Mesenchymal stem cell (in vitro differentiated cells and primary cell): ENCODE measurements around the gene SPATA25.
A peak's percentile ranks its signal among the peaks of the same experiment; 100 is the strongest.
"Not testable (repeated sequence)": the region's sequence is repeated elsewhere in the genome, so short reads cannot be mapped to it uniquely, and the experiment has no call there.

Source experiments
- DNase-seq: peaks from one replicate; pipeline ENCODE4 v3.0.0-alpha.2; 2013
- H2AFZ ChIP-seq: one replicate; pipeline ENCODE4 v1.6.1; 2013; ENCODE audit warnings: low read depth, mild to moderate bottlenecking, control low read depth, inconsistent platforms, low read length, moderate library complexity
- H2AK5ac ChIP-seq: 2 replicates; pipeline ENCODE4 v1.6.1; 2013; ENCODE audit warnings: low read length, moderate library complexity, mild to moderate bottlenecking, inconsistent platforms; ENCODE audit not compliant: severe bottlenecking
- H2BK120ac ChIP-seq: one replicate; pipeline ENCODE4 v1.6.1; 2013; ENCODE audit warnings: low read depth, mild to moderate bottlenecking, inconsistent platforms, low read length, moderate library complexity
- H2BK12ac ChIP-seq, 2 experiments: one replicate each; pipeline ENCODE4 v1.6.1; 2013; ENCODE audit warnings: inconsistent platforms in 2 of 2, low read length in 2 of 2, mild to moderate bottlenecking in 2 of 2, moderate library complexity in 2 of 2, control low read depth in 1 of 2
- H2BK15ac ChIP-seq: one replicate; pipeline ENCODE4 v1.6.1; 2013; ENCODE audit warnings: mild to moderate bottlenecking, low read depth, inconsistent platforms; ENCODE audit not compliant: poor library complexity, severe bottlenecking
- H2BK5ac ChIP-seq: 2 replicates; pipeline ENCODE4 v1.6.1; 2013; ENCODE audit warnings: low read depth, mild to moderate bottlenecking, low read length, control low read depth, inconsistent platforms; ENCODE audit not compliant: poor library complexity, severe bottlenecking
- H3K14ac ChIP-seq, 2 experiments: one replicate each; pipeline ENCODE4 v1.6.1; 2013; ENCODE audit warnings: inconsistent platforms in 2 of 2, low read length in 2 of 2, control low read depth in 1 of 2, mild to moderate bottlenecking in 1 of 2, moderate library complexity in 1 of 2
- H3K18ac ChIP-seq, 2 experiments: one replicate each; pipeline ENCODE4 v1.6.1; 2013; ENCODE audit warnings: inconsistent platforms in 2 of 2, low read length in 2 of 2, control low read depth in 1 of 2, low read depth in 1 of 2, mild to moderate bottlenecking in 1 of 2
- H3K23ac ChIP-seq, 2 experiments: one replicate each; pipeline ENCODE4 v1.6.1; 2013; ENCODE audit warnings: inconsistent platforms in 2 of 2, low read length in 2 of 2, mild to moderate bottlenecking in 2 of 2, moderate library complexity in 2 of 2, control low read depth in 1 of 2
- H3K27ac ChIP-seq: 2 replicates; pipeline ENCODE4 v1.5.1; 2013; ENCODE audit warnings: mild to moderate bottlenecking, moderate library complexity, low read length, control low read depth, inconsistent platforms; ENCODE audit not compliant: poor library complexity, severe bottlenecking
- H3K27me3 ChIP-seq, 2 experiments: 2 replicates each; pipeline versions ENCODE4 v1.6.1 to v1.7.0; 2013; ENCODE audit warnings: low read length in 2 of 2, mild to moderate bottlenecking in 2 of 2, moderate library complexity in 2 of 2, control low read depth in 1 of 2, inconsistent platforms in 1 of 2; ENCODE audit not compliant: control insufficient read depth in 1 of 2, insufficient read depth in 1 of 2
- H3K36me3 ChIP-seq, 2 experiments: 2 replicates each; pipeline versions ENCODE4 v1.6.1 to v1.7.0; 2013; ENCODE audit warnings: low read length in 2 of 2, control low read depth in 1 of 2, inconsistent platforms in 1 of 2, low read depth in 1 of 2, mild to moderate bottlenecking in 1 of 2; ENCODE audit not compliant: insufficient read depth in 2 of 2, control insufficient read depth in 1 of 2
- H3K4ac ChIP-seq, 2 experiments: one replicate each; pipeline ENCODE4 v1.6.1; 2013; ENCODE audit warnings: inconsistent platforms in 2 of 2, low read length in 2 of 2, mild to moderate bottlenecking in 2 of 2, moderate library complexity in 2 of 2, control low read depth in 1 of 2, low read depth in 1 of 2
- H3K4me1 ChIP-seq: 2 replicates; pipeline ENCODE4 v1.6.1; 2013; ENCODE audit warnings: low read depth, low read length, control low read depth; ENCODE audit not compliant: control insufficient read depth, insufficient read depth
- H3K4me2 ChIP-seq: 2 replicates; pipeline ENCODE4 v1.6.1; 2013; ENCODE audit warnings: low read length, mild to moderate bottlenecking, inconsistent platforms; ENCODE audit not compliant: poor library complexity, severe bottlenecking
- H3K4me3 ChIP-seq, 2 experiments: 2 replicates each; pipeline versions ENCODE4 v1.5.1 to v1.7.0; 2013; ENCODE audit warnings: low read length in 2 of 2, mild to moderate bottlenecking in 2 of 2, control low read depth in 1 of 2, low read depth in 1 of 2; ENCODE audit not compliant: insufficient read depth in 1 of 2
- H3K79me1 ChIP-seq: replicated peaks from 2 replicates; pipeline ENCODE4 v1.6.1; 2013; ENCODE audit warnings: mild to moderate bottlenecking, control low read depth, low read length, inconsistent platforms; ENCODE audit not compliant: poor library complexity, severe bottlenecking
- H3K9ac ChIP-seq: 2 replicates; pipeline ENCODE4 v1.7.0; 2013; ENCODE audit warnings: mild to moderate bottlenecking, low read length, moderate library complexity
- H3K9me3 ChIP-seq: 2 replicates; pipeline ENCODE4 v1.7.0; 2013; ENCODE audit warnings: mild to moderate bottlenecking, low read length; ENCODE audit not compliant: control insufficient read depth
- H4K8ac ChIP-seq: one replicate; pipeline ENCODE4 v1.6.1; 2013; ENCODE audit warnings: inconsistent platforms, mild to moderate bottlenecking, low read length, moderate library complexity
- H4K91ac ChIP-seq: one replicate; pipeline ENCODE4 v1.6.1; 2013; ENCODE audit warnings: mild to moderate bottlenecking, low read length, inconsistent platforms
- WGBS: methylation state at CpG from one replicate; pipeline ENCODE4 v1.1.7; 2013; ENCODE audit warnings: mixed read lengths; 5-methylcytosine and 5-hydroxymethylcytosine counted together

The SPATA25 gene

GRCh38 chr20:45934046-45934585 is 46.7 kb upstream of the SPATA25 start:
- H4K8ac ChIP-seq = peak overlapping the region; percentile 97
- H3K27me3 ChIP-seq = no peaks in the 10 kb centered on the region
- peak overlapping the region; percentile 75 to 87 for H3K18ac ChIP-seq
- peak overlapping the region in 1 of 2 experiments; percentile 22 for H3K14ac ChIP-seq
- peak overlapping the region; percentile 26 for H2AK5ac ChIP-seq
- peak overlapping the region; percentile 81 for H3K4me2 ChIP-seq
- peak overlapping the region; percentile 73 for H2BK15ac ChIP-seq
- H2BK12ac ChIP-seq = no peak overlapping the region
- H3K4me3 ChIP-seq = peak overlapping the region; percentile 91 to 98
- peak overlapping the region in 1 of 2 experiments; percentile 51 for H3K23ac ChIP-seq
- peaks cover 11% of the 10 kb centered on the region for H3K4me1 ChIP-seq
- no peak overlapping the region for H2BK5ac ChIP-seq
- peak overlapping the region; percentile 21 to 100 for H3K4ac ChIP-seq
- DNase-seq = peak; percentile 64
- H3K79me1 ChIP-seq = peaks cover 28% of the 10 kb centered on the region
- H3K9me3 ChIP-seq = no peaks in the 10 kb centered on the region
- WGBS = 2% methylated on average over 23 of the region's 34 CpGs
- peak overlapping the region; percentile 99 for H3K9ac ChIP-seq
- peaks cover 21 to 24% of the 10 kb centered on the region in 2 experiments for H3K36me3 ChIP-seq
- H4K91ac ChIP-seq = peak overlapping the region; percentile 99
- H2AFZ ChIP-seq = no peak overlapping the region
- peak overlapping the region; percentile 95 for H3K27ac ChIP-seq
- H2BK120ac ChIP-seq = peak overlapping the region; percentile 99

DNA sequence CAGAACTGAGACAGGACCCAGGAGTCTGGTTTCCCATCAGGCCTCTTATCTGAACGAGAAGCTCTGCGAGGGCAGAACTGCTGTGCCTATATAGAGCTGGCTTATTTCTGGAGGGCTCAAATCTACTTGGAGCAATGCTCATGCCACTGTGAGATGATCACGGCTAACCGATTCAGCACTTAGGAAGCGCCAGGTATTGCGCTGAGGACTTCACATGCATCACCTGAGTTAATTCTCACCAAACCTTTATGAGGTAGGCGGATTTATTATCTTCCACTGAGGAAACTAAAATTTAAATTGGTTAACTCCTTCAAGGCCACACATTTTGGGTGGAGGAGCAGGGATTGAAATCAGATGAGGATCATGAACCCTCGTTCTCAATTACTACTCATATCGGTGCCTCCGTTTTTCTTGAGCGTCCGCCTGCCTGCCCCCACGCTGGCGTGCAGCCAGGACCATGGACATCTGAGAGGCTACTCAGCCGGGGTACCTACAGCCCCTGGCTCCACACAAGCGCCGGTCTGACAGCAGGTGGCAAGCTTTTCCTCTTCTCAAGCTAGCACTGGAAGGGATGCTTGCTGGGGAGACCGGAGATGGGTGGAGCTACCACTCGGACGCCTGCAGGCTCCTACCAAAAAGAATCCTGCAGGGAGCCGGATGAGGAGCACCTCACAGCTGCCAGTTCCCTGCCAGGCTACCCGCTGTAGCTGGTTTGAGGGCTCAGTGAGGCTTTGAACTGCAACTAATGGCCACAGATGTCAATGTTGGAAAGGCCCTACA is 46.0 kb upstream of the SPATA25 start:
- peaks cover 14 to 17% of the 10 kb centered on the region in 2 experiments for H3K36me3 ChIP-seq
- H2BK5ac ChIP-seq = no peak overlapping the region

GRCh38 chr20:45931680-45932079 is 44.3 kb upstream of the SPATA25 start:
- H2BK5ac ChIP-seq, H3K4ac ChIP-seq, H2BK120ac ChIP-seq, H4K8ac ChIP-seq, H3K9ac ChIP-seq, H3K18ac ChIP-seq, DNase-seq, H3K27ac ChIP-seq, H3K4me2 ChIP-seq, H2BK12ac ChIP-seq, H4K91ac ChIP-seq, H2AK5ac ChIP-seq, H3K14ac ChIP-seq, H3K36me3 ChIP-seq, H3K9me3 ChIP-seq, H3K27me3 ChIP-seq, H3K23ac ChIP-seq, H3K79me1 ChIP-seq, H2AFZ ChIP-seq, H2BK15ac ChIP-seq, H3K4me1 ChIP-seq, H3K4me3 ChIP-seq: not testable (repeated sequence)
- whole genome bisulfite sequencing = 98% methylated on average over 17 of the region's 17 CpGs

More for the DNA sequence above, 46.0 kb upstream of the SPATA25 start:
- peak; percentile 76 for DNase-seq
- Histone ChIP-seq H2BK120ac (no peak overlapping the region), H2BK12ac (no peak overlapping the region), H3K4me3 (peak overlapping the region; percentile 91 to 98), H3K4me1 (peaks cover 11% of the 10 kb centered on the region), H3K18ac (peak overlapping the region; percentile 75 to 87), H3K14ac (no peak overlapping the region), H3K9me3 (no peaks in the 10 kb centered on the region), H3K4me2 (peak overlapping the region; percentile 81), H2AK5ac (peak overlapping the region; percentile 26), H3K23ac (no peak overlapping the region), H3K79me1 (peaks cover 22% of the 10 kb centered on the region), H2BK15ac (no peak overlapping the region), H4K8ac (peak overlapping the region; percentile 97), H3K4ac (peak overlapping the region; percentile 21 to 100), H4K91ac (peak overlapping the region; percentile 99), H3K9ac (peak overlapping the region; percentile 99), H2AFZ (no peak overlapping the region), H3K27me3 (no peaks in the 10 kb centered on the region), H3K27ac (peak overlapping the region; percentile 95)
- 22% methylated on average over 20 of the region's 22 CpGs for WGBS

GRCh38 chr20:45927071-45927878 is 39.9 kb upstream of the SPATA25 start:
- no peak overlapping the region for H2BK12ac ChIP-seq
- no peak overlapping the region for H3K9ac ChIP-seq
- H3K4ac ChIP-seq = no peak overlapping the region
- peaks cover 11% of the 10 kb centered on the region for H3K4me1 ChIP-seq
- H3K36me3 ChIP-seq = peaks cover 4 to 5% of the 10 kb centered on the region in 2 experiments
- no peaks in the 10 kb centered on the region for H3K27me3 ChIP-seq
- no peak overlapping the region for H3K18ac ChIP-seq
- H4K91ac ChIP-seq = no peak overlapping the region
- H3K14ac ChIP-seq = no peak overlapping the region
- no peak for DNase-seq
- no peaks in the 10 kb centered on the region for H3K9me3 ChIP-seq
- H2BK15ac ChIP-seq = no peak overlapping the region
- H3K79me1 ChIP-seq = peaks cover 7% of the 10 kb centered on the region
- no peak overlapping the region for H3K4me2 ChIP-seq
- peak overlapping the region; percentile 70 for H2AK5ac ChIP-seq
- no peak overlapping the region for H3K4me3 ChIP-seq
- no peak overlapping the region for H3K27ac ChIP-seq
- H2AFZ ChIP-seq = no peak overlapping the region
- H2BK120ac ChIP-seq = no peak overlapping the region
- H4K8ac ChIP-seq = no peak overlapping the region
- WGBS = 89% methylated on average over 14 of the region's 14 CpGs
- H3K23ac ChIP-seq = no peak overlapping the region
- no peak overlapping the region for H2BK5ac ChIP-seq
